ENCODE measurements around the gene LUZP1.

DNA sequence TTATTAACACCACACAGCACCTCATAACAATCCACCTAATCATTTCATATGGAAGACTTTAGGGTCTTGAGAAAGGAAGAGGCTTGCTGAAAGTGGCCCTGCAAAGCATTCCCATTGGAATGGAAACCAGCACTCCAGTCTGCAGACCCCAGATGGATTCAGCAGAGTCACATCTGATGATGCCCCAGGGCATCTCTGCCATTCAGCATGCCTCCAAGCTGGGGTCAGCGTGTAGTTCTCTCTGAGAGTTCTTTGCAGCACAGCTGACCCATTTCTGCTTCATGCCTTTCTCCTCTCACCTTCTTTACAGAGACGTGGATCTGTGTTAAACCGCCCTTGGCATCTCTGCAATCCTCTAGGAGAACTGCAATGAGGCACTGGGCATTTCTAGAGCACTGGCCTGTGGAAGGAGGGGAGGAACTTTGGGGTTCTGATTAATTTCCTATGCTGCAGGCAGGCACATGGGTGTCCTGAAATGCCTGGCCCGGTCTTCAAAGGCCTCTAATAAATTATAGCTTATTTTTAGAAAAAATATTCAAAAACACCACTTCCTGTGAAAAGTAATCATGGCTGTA lies 2.6 kb upstream of the LUZP1 start:
- TF ChIP-seq POLR2AphosphoS5 (IDR thresholded peaks at IDR 0.05): no peak
- TF ChIP-seq, protein P1, sequence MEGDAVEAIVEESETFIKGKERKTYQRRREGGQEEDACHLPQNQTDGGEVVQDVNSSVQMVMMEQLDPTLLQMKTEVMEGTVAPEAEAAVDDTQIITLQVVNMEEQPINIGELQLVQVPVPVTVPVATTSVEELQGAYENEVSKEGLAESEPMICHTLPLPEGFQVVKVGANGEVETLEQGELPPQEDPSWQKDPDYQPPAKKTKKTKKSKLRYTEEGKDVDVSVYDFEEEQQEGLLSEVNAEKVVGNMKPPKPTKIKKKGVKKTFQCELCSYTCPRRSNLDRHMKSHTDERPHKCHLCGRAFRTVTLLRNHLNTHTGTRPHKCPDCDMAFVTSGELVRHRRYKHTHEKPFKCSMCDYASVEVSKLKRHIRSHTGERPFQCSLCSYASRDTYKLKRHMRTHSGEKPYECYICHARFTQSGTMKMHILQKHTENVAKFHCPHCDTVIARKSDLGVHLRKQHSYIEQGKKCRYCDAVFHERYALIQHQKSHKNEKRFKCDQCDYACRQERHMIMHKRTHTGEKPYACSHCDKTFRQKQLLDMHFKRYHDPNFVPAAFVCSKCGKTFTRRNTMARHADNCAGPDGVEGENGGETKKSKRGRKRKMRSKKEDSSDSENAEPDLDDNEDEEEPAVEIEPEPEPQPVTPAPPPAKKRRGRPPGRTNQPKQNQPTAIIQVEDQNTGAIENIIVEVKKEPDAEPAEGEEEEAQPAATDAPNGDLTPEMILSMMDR (IDR thresholded peaks at IDR 0.05 in 8 of 11, conservative IDR thresholded peaks at IDR 0.05 in 3 of 11): no peak
